ENCODE measurements around the gene F8. TPM values are rescaled to one million over a fixed set of nuclear protein-coding genes. Genes with fewer than 3 reads are reported as not detected.

F8 gene
- total RNA-seq, 4 donors from 2014 or later: 12.5 to 26.5 (median 19.1) TPM

DNA sequence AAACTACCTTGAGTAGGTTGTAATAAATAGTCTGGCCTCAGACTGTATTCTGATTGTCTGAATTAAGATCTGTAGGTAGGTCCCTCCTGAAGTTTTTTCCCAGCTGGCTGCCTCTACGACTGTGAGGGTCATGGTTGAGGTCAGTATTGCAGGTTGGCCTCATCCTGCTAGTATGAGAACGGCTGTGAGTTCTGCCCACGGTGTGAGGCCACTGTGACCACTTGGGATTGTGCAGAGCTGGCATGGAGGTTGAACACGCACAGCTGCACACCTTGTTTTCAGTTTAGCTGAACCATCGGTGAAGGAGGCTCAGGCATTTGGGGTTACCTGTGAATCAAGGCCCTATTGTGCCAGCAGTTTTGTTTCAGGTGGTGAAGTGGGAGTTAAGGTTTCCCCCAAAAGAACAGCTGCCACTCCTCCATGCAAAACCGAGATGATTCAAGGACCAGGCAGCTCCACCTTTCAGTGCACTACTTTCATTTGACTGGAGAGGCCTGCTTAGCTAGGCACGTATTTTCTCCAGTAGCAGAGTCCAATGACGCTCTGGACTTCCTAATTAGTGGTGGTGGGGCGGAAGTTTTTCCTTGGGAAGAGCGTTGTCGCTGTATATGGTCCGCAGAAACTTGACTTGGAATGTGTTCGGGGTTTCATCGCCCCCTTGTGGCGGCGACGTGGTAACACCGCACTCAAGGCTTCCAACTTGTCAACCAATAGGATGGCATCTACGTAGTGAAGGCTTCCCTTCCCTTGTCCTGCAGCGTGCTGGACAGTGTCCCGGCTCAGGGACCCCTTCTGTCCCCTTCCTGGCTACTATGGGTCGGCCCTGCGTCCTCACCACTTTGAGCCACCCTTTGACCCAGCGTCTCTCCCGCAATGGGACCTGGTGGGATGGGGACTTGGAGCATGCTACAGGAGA lies 34.6 kb upstream of the F8 start:
- 0 to 12% methylated on average over 3 to 11 of the region's 25 CpGs for WGBS, 2 donors (ENCODE audit: low coverage in 1 of 2)
- peak overlapping the region; percentile 45 to 78 (median 72) for H3K27ac ChIP-seq
- peak; percentile 88 for ATAC-seq
- H3K9me3 ChIP-seq: no peaks in the 10 kb centered on the region
- peaks cover 0 to 31% of the 10 kb centered on the region in 2 donors for H3K36me3 ChIP-seq
- H3K27me3 ChIP-seq: no peaks in the 10 kb centered on the region
- TF ChIP-seq EP300 (IDR thresholded peaks at IDR 0.05) (no peak), POLR2AphosphoS5 (IDR thresholded peaks at IDR 0.05) (peak; percentile 34), POLR2A (IDR thresholded peaks at IDR 0.05) (no peak)
- TF ChIP-seq, protein P1, sequence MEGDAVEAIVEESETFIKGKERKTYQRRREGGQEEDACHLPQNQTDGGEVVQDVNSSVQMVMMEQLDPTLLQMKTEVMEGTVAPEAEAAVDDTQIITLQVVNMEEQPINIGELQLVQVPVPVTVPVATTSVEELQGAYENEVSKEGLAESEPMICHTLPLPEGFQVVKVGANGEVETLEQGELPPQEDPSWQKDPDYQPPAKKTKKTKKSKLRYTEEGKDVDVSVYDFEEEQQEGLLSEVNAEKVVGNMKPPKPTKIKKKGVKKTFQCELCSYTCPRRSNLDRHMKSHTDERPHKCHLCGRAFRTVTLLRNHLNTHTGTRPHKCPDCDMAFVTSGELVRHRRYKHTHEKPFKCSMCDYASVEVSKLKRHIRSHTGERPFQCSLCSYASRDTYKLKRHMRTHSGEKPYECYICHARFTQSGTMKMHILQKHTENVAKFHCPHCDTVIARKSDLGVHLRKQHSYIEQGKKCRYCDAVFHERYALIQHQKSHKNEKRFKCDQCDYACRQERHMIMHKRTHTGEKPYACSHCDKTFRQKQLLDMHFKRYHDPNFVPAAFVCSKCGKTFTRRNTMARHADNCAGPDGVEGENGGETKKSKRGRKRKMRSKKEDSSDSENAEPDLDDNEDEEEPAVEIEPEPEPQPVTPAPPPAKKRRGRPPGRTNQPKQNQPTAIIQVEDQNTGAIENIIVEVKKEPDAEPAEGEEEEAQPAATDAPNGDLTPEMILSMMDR (IDR thresholded peaks at IDR 0.05): peak; percentile 61 to 82 (median 76)
- peak overlapping the region; percentile 14 to 17 for H3K4me3 ChIP-seq
- H3K4me1 ChIP-seq: peaks cover 0 to 19% (median 0%) of the 10 kb centered on the region in 3 donors

DNA sequence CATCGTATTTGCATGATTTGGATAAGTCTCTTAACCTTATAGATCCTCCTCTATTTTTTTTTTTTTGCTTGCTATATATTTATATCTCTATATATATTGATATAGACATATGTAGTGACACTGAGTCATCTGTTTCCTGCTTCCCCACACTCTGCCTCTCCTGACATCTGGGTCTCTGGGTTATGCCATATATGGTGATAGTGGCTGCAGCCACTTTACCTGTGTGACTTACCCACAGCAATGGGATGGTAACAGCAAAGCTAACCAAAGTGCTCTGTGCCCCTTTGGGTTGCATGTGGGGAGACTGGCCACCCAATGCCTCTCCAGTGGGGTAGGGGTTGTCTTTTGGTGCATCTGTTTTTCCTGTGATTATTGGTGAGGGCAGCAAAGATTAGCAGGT lies 33.9 kb upstream of the F8 start:
- peaks cover 0 to 35% of the 10 kb centered on the region in 2 donors for H3K36me3 ChIP-seq
- TF ChIP-seq POLR2AphosphoS5 (IDR thresholded peaks at IDR 0.05) (no peak), POLR2A (IDR thresholded peaks at IDR 0.05) (no peak), EP300 (IDR thresholded peaks at IDR 0.05) (no peak)
- TF ChIP-seq, protein P1 (IDR thresholded peaks at IDR 0.05): no peak
- peak overlapping the region in 2 of 4 donors; percentile 45 to 69 for H3K27ac ChIP-seq
- 57 to 75% methylated on average over 1 of the region's 1 CpG for WGBS, 2 donors (ENCODE audit: low coverage in 1 of 2)
- H3K9me3 ChIP-seq: no peaks in the 10 kb centered on the region
- no peaks in the 10 kb centered on the region for H3K27me3 ChIP-seq
- no peak overlapping the region for H3K4me3 ChIP-seq
- peaks cover 0 to 13% (median 0%) of the 10 kb centered on the region in 3 donors for H3K4me1 ChIP-seq
- no peak for ATAC-seq

DNA sequence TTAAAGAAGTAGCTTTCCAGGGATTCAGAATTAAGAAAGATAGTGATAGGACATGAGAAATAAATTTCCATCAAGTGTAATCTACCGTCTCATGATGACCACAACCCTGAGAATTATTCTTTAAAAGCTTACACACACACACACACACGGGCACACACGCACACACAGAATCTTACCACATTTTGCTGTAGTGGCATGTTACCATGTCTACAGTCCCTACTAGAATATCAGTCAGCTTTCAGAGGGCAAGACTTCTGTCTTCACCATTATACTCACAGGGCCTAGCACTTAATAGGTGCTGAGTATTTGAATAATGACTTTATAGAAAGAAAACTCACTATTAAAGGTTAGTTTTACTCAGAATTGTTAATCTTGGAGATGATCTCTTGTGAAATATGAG lies 33.0 kb upstream of the F8 start:
- Histone ChIP-seq H3K4me3 (no peak overlapping the region), H3K9me3 (no peaks in the 10 kb centered on the region), H3K27me3 (no peaks in the 10 kb centered on the region), H3K4me1 (peaks cover 0 to 13% (median 0%) of the 10 kb centered on the region in 3 donors), H3K36me3 (peaks cover 0 to 35% of the 10 kb centered on the region in 2 donors), H3K27ac (no peak overlapping the region)
- TF ChIP-seq POLR2AphosphoS5 (IDR thresholded peaks at IDR 0.05) (no peak), POLR2A (IDR thresholded peaks at IDR 0.05) (no peak), EP300 (IDR thresholded peaks at IDR 0.05) (no peak)
- TF ChIP-seq, protein P1 (IDR thresholded peaks at IDR 0.05): no peak
- ATAC-seq: no peak
- 84% methylated on average over 3 of the region's 3 CpGs; no CpG with 5 or more reads in 1 of the 2 donors for WGBS, 2 donors (ENCODE audit: low coverage in 1 of 2)

DNA sequence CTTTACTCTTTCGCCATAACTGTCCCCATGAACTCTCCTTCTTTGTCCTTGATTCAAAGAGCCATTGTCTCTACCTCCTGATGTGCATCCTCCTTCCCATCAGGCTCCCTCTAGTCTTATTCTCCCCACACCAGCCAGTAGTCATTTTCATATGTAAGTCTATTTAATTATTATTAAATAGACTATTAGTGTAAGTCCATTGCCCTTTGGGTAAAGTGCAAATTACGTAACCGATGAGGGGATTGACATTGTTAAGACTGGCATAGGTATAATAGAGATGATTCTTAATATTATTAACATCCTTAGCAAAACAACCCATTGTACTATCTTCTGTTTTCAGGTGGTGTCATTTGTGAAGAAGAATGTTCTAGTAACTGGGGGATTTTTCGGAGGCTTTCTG lies 31.7 kb upstream of the F8 start:
- Histone ChIP-seq H3K4me3 (no peak overlapping the region), H3K27me3 (no peaks in the 10 kb centered on the region), H3K36me3 (peaks cover 0 to 31% of the 10 kb centered on the region in 2 donors), H3K4me1 (peaks cover 0 to 13% (median 0%) of the 10 kb centered on the region in 3 donors), H3K9me3 (no peaks in the 10 kb centered on the region), H3K27ac (no peak overlapping the region)
- WGBS, 2 donors (ENCODE audit: low coverage in 1 of 2): 77 to 83% methylated on average over 3 to 4 of the region's 4 CpGs
- TF ChIP-seq POLR2AphosphoS5 (IDR thresholded peaks at IDR 0.05) (no peak), POLR2A (IDR thresholded peaks at IDR 0.05) (no peak), EP300 (IDR thresholded peaks at IDR 0.05) (no peak)
- TF ChIP-seq, protein P1 (IDR thresholded peaks at IDR 0.05): no peak
- no peak for ATAC-seq
